Measurements from ENCODE around the gene CD7.

CD7 gene

DNA sequence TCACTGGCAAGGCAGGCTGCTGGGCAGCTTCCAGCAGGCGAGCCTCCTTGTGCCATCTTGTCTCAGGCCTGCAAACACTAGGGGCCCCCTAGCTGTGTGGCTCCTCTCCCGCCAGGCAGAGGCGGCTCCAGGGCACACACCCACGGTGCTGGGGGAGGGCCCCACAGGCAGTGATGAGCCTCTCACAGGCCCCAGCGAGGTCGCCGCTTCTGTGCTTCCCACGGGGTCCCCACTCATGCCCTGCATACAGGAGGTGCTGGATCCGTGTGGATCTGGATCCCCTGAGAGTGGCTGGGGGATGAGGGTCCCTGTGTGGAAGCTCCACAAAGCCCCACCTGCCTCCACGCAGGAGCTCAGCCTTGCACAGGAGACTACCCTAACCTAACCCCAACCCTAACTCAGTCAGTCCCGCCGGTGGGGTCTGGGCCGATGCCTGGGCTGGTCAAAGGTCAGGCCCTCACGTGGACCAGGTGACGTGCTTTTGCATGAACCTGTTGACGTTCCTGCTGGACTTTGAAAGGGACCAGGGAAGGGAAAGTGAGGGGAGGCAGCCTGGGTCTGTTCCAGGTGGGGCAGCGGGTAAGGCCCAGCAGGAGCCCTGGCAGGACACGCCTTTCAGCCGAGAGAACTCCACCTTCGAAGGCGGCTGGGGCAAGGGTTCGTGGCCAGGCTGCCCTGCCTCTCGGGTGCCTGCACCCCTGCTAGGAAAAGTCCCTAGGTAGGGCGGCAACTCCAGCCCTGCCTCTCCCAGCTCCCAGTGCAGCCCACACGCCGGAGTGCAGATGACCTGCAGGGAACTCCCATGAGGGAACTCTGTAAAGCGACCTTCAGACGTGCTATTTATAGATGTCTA is 11.0 kb upstream of the CD7 start:
- DNase-seq: no peak

DNA sequence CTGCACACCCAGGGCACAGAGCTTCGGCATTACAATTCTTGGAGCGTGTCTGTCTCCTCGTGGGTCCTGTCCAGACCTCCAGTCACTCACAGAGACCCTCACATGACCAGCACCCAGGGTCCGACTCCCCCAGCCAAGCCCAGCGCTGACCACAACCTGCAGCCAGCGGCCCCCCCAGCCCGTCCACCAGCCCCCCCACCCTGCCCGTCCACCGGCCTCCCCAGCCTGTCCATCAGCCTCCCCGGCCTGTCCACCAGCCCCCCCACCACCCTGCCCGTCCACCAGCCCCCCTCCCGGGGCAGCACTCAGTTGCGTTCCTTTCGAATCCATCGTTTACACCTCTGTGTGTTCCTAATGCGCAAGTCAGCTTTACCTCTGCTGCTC is 10.3 kb upstream of the CD7 start:
- no peak for DNase-seq

DNA sequence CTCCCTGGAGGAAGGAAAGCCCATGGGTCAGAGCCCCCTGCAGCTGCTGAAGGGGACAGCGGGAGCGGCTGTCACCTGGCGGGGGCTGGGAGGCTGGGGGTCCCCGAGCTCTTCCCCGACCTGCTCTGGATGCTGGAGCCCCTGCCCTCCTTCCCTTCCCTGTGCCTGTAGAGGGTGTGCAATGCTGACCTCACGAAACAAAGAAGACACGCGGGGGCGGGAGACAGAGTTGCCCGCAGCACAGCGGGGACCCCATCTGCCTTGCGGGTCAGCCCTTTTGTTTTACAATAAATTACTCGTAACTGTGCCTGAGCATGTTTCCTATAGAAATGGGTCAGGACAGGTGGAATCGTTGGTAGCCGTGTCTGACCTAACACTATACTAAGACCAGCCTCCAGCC is 9.9 kb upstream of the CD7 start:
- no peak for DNase-seq

DNA sequence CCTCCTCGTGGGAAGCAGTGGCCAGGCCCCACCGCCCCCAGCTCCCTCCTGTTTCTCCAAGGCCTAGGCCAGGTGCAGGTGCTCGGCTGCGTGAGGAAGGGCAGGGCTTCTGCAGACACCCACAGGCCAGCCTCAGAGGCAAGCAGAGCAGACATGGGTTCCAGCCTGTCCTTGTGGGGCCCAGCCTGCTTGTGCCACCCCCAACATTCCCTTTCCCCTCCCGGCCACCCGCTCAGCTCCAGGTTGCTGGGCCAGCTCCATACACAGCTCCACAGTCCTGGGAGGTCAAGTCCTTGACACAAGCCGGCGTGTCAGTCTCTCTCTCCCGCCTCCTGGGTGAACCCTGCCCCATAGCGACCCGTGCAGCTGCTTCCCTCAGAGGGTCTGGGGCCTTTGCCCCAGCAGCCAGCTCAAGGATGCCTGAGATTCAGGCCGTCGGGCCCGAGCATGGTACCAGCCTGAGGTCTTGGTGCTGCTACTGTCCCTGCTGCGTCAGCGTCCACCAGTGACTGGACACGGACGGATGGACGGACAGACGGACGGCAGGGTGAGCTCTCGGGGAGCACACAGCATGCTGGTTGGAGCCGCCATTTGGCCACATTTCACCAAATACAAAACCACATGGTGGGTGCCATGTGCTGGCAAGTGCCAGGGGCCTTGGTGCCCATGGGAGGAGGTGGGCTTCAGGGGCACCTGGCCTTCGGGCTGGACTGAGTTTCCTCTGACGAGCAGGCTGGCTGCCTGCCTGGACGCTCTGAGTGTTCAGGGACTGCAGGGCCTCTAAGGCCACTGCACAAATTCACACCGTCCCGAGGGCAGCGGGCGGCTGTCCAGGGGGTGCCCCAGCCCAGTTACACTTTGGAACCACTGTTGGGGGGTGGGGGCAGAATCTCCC is 8.1 kb upstream of the CD7 start:
- DNase-seq: no peak

DNA sequence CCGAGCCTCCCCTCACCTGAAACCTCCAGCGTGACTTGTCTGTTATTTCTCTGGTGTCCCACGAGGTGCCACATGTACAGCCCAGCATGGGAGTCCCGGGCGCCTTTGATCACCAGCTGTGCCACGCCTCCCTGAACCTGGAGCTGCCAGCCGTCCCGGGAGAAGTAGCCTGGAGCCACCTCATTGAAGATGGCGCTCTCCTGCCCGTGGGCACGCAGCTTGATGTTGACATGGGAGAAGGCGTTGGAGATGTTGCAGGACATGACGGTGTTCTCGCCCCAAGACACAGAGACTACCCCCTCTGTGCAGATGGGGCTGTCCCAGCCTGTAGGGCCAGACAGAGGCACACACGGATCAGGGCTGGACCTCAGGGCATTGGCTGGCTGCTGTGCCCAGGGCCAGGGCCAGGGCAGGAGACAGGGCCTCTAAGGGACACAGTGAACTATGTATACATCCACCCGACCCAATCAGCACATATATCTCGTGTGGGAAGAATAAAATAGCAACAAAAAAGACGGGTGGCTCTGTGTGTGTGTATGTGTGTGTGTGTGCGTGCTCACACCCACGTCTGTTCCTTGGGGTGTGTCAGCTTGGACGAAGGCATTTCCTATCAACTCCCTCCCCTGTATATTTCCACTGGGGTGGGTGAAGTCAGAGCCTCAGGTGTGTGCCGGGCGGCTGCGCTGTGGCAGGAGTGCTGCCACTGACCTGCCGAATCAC is 7.3 kb upstream of the CD7 start:
- no peak for DNase-seq

DNA sequence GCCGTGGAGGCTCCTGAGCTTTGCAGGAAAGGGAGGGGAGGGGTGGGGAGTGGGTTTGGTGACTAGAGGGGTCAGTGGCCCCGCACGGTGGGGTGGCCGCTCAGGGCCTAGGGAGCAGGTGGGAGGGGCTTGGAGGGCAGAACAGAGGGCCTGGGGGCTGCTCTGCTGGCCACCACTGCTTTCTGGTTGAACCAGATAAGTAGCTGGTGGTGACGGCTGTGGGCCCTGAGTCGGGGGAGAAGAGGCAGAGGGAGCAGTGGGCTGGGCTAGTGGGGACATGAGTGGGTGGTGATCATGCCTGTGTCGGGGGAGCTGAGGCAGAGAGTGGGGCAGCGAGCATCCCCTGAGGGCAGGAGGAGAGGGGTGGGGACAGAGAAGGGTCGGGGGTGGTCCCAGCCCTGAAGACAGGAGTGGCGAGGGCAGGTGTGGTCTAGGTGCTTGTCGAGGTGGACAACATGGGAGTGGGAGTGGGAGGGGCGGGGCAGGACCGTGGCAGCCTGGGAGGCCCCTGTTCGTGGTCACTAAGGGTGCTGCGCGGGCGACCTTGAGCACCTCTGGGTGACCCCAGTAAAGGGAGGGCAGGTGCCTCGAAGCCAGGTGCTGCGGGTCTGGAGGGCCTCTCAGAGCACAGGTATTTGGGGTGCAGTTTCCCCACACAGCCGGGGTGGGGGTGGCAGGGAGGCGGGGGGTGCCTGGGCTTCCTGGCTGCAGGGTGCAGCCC is 6.3 kb upstream of the CD7 start:
- DNase-seq: no peak

DNA sequence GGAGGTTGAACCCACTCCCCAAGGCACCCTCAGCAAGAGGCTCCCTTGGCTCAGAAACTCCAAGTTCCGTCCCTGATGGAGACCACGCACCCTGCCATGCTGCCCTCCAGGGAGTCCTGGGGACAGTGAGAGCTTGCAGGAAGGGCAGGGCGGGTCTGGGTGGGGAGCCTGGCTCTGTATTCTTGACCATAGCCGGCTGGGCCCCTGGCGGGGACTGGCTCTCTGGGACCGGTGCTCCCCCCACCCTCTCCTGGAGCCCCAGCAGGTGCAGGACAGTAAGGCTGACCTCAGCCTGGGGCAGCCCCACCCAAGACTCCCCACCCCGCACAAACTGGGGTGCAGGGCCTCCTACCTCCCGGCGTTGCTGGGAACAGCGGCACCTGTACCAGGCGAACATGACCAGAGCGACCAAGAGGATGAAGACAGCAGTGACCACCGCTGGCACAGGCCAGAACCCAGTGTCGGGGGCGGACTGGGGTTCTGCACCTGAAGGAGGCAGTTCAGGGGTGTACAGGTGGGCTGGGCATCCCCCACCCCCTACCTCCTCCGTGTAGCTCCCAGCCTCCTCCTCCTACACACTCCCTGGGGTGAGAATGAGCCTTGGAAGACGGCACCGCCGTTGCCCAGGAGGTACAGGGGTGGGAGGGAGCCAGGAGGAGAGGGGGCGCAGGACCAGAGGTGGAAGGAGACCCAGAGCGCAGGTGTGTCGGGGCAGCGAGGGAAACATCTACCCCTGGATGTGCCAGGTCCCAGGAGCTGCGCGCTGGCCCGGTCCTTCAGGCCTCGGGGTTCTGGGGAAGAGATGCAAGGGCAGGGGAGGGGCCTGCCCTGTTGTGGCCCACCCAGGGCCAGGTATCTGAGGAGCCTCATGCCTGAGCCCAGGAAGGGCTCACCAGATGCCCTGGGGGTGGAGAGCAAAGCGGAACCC is 5.4 kb upstream of the CD7 start:
- no peak for DNase-seq

DNA sequence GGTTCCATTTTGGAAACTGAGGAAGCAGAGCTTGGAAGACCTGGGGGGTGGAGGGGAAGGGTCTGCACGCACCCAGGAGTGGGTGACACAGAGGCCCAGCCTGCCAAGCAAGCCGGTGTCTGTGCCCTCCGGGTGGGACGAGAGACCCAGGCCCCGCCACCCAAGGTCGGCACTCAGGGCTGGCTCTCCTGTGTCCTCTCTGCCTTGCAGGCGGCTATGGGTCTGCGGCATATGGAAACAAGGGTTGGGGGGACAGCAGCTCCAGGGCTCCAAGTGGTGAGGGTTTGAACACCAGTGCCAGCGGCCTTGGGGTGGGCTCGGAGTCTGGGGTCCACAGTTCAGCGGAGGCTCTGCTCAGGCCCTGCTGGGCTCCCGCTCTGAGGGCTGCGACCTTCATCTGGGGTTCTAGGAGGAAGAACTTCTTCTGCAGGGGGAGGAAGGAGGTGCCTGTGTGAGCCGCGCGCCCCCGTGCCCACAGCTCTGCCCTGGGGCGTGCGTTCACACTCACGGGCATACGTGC is 4.6 kb upstream of the CD7 start:
- no peak for DNase-seq

DNA sequence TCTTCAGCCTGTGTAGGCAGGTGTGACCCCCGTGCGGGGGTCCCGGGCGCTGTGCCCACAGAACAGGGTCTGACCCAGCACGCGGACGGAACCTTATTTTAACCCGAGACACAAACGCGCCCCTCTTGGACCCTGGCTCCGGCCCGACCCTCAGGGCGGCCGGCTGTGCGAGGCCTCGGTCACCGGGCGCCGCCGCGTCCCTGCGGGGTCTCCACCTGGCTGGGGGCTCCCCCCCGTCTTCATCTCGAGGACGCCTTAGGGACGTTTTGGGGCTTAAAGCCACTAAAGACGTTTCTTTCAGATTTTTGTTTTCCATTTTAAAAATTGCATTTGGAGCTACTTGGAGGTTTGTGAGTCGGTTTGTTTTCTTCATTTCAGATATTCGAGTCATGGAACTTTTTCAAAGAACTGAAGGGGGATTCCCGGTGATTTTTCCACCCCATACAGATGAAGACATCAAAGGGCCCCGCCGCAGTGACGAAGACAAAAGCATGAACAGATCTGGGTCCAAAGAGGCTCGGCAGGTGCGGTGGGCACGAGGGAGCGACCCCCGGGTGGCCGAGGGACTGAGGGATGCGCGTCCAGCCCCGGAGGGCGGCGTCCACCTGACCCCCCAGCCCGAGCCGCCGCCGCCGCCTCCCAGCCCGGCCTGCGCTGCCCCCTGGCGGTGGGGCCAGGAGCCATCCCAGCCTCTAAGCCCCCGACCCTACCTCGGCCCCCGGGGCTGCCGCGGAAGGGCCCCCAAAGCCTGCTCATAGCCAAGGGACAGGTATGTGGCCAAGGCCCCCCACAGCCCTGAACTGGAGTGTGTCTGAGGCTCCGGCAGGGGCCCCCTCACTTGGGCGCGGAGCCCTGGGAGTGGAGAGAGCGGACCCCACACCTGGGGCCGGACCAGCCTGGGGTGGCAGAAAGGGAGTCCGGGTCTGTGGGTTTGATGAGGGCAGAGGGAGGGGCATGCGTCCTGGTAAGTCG is 3.8 kb upstream of the CD7 start:
- peak; percentile 73 for DNase-seq

DNA sequence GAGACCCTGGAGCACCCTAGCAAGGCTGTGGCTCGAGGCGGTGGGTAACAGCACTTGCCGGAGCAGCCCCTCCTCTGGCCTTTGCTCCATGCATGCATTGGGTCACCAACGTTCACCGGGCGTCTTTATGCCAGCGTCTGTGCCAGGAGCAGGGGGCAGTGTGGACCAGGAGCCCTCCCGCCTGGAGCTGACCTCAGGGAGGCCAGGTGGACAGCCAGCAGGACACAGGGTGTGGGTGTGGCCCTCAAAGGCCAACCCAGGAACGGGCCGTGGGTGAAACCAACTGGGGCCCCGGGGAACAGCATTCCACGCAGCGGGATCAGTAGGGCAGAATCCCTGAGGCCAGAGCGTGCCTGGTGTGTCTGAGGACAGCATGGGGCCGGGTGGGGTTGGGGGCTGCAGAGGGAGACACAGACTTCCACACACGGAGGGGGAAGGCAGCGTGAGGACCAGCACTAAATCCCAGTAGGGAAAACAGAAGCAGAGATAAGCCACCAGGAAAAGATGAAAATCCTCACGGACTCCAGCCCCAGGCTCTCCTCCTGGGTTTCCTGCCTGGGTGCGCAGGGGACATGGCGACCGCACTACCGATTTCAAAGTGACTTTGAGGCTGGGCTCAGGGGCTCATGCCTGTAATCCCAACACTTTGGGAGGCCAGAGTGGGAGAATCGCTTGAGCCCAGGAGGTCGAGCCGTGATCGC is 2.9 kb upstream of the CD7 start:
- DNase-seq: no peak

DNA sequence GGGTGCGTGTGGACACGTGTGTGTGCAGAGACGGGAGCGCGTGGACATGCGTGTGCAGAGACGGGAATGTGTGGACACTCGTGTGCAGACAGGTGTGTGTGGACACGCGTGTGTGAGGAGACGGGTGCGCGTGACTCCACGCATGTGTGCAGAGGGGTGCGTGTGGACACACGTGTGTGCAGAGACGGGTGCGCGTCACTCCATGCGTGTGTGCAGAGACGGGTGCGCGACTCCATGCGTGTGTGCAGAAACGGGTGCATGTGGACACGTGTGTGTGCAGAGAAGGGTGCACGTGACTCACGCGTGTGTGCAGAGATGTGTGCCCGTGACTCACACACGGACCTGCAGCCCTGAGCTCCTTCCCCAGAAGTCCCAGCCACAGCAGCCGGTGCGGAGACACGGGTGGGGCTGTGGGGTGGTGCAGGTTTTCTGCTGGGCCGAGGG is 2.2 kb upstream of the CD7 start:
- DNase-seq: no peak

DNA sequence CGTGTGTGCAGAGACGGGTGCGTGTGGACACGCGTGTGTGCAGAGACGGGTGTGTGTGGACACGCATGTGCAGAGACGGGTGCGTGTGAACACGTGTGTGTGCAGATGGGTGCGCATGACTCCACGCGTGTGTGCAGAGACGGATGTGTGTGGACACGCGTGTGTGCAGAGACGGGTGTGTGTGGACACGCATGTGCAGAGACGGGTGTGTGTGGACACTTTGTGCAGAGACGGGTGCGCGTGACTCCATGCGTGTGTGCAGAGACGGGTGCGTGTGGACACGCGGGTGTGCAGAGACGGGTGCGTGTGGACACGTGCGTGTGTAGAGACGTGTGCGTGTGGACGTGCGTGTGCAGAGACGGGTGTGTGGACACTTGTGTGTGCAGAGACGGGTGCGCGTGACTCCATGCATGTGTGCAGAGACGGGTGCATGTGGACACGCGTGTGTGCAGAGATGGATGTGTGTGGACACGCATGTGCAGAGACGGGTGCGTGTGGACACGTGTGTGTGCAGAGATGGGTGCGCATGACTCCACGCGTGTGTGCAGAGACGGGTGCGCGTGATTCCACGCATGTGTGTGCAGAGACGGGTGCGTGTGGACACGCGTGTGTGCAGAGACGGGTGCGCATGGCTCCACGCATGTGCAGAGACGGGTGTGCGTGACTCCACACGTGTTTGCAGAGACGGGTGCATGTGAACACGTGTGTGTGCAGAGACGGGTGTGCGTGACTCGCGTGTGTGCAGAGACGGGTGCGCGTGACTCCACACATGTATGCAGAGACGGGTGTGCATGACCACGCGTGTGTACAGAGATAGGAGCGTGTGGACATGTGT is 1.6 kb upstream of the CD7 start:
- DNase-seq: no peak

DNA sequence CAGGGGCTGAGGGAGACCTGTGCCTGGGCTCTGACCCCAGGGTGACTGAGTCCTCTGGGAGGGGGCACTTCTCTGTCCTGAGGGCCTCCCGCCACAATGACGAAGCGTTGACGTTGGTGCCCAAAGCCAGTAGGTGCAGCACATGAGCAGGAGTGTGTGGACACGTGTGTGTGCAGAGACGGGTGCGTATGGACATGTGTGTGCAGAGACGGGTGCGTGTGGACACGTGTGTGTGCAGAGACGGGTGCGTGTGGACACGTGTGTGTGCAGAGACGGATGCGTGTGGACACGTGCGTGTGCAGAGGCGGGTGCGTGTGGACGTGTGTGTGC is 726 bp upstream of the CD7 start:
- no peak for DNase-seq

DNA sequence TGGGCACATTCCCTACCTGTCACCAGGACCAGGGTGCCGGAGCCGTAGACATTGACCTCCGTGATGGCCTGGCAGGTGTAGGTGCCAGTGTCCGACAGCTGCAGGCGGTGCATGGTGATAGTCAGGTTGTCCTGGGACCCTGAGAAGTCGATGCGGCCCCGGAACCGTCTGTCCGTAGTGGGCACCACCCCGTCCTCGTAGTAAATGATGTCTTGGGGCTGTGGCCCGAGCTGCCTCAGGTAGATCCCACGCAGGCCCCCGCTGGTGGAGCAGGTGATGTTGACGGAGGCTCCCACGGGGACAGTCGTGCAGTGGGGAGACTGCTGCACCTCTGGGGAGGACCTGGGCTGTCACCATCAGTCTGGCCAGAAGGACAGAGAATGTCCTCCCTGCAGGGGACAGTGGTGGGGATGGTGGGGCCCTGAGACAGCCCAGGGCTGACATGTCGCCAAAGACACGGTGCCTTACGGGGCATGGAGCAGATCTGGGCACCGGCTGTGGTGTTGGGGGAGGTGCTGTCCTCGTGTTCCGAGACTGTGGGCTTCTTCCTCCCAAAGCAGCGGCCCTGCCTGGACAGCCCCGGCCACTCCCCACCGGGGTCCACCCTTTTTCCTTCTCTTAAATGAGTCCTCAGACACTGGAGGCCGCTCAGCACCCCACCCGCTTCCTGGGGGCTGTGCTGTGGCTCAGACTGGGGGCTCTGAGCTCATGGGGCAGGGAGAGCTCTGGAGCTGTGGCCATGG is 586 bp downstream of the CD7 start:
- DNase-seq: no peak

DNA sequence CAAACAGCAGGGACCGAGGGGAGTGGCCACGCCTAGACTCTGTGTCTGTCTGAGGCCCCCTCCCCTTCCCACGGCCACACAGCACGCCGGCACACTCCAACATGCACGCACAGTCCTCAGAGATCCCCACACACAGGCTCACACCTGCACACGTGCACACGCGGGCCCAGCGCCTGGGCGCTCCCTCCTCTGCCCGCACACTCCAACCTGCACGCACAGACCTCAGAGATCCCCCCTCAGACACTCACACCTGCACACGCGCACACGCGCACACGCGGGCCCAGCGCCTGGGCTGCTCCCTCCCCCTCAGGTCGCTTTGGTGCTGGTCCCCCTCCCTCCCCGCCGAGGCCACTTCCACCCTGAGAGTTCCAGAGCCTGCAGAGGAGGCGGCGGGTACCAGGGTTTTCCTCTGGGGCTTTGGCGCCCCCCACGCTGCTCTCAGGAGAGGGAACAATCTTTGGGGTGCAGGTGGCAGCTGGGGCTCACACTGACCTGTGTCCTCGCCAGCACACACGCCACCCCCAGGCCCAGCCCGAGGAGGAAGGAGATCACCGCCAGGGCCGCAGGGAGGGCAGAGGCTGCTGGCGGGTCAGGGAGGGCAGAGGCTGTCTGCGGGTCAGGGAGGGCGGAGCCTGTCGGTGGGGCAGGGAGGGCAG is 1.6 kb downstream of the CD7 start:
- DNase-seq: peak; percentile 41

DNA sequence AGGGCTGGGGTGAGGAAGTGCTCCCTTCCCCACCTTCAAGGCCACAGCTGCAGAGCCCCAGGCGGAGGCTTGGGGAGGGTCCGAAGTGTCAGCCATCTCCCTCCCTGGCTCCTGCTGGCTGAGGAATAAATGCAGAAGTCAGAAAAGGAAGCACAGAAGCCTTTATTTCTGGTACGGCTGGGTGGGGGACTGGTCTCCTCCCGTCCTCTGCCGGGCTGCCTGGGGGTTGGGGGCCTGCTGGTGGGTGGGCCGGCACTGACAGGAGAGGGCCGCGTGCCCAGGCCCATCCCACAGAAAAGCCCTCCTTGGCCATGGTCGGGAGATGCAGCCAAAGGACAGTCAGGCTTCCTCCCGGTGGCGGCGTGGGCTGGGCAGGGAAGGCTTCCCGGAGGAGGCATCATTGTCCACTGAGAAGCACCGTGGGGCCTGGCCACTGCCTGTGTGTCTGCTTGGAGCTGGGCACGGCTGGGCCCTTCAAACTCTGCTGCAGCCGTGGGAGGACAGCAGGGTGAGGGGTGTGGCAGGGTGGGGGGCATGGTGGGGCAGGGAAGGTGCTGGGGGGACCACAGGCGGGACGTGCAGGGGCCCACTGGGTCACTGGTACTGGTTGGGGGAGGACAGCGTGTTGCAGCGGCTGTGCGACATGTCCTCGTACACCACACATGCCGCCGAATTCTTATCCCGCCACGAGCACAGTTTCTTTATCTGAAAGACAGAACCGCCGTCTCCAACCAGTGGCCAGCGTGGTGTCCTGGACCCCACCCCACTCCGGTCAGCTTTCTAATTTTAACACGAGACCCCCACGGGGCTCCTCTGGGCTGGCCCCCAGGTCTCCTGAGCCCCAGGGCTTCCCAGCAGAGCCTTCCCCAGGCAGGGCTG is 2.4 kb downstream of the CD7 start:
- no peak for DNase-seq
